Caki2 (cell line): ENCODE results near the gene PPM1G. TPM values are rescaled to one million over a fixed set of nuclear protein-coding genes. Genes with fewer than 3 reads are reported as not detected.
"Not testable (repeated sequence)": the region's sequence is repeated elsewhere in the genome, so short reads cannot be mapped to it uniquely, and the experiment has no call there.

ENCODE experiments used
- DNase-seq: peaks from one replicate; pipeline ENCODE4 v3.0.0-alpha.2; 2015; ENCODE audit warnings: low read depth
- in situ Hi-C: cut with HindIII; loops from 2 replicates; pipeline ENCODE4 v1.10.0; 2016; ENCODE audit warnings: low sequenced_read_pairs, low pct_unique_long_range_greater_than_20kb, mixed read lengths
- total RNA-seq: library from RNA; depleted of rRNA; stranded (reverse); fragments of >200 nt; shearing (Covaris generic); gene quantifications from 2 replicates; pipeline ENCODE4 v1.2.3, GENCODE V29; 2014; ENCODE audit warnings: low replicate concordance; rRNA removed

Gene PPM1G
- total RNA-seq, 1 experiment from 2014 or later = 148 TPM

- in situ Hi-C loops = no loop called here
- no peak for DNase-seq
Observed at GRCh38 chr2:27354597-27354927, 54.8 kb downstream of the PPM1G start.

GRCh38 chr2:27353762-27354596, 55.4 kb downstream of the PPM1G start:
- DNase-seq = peak; percentile 91
- in situ Hi-C loops = no loop called here

GRCh38 chr2:27353386-27353761, 56.0 kb downstream of the PPM1G start:
- in situ Hi-C loops, DNase-seq: not testable (repeated sequence)

- no peak for DNase-seq
- in situ Hi-C loops = no loop called here
Observed at GRCh38 chr2:27351802-27352598, 57.4 kb downstream of the PPM1G start.

GRCh38 chr2:27350106-27350693, 59.2 kb downstream of the PPM1G start:
- DNase-seq = no peak
- in situ Hi-C loops = no loop called here

GRCh38 chr2:27347641-27348040, 61.8 kb downstream of the PPM1G start:
- DNase-seq = no peak
- in situ Hi-C loops = no loop called here

- no peak for DNase-seq
- in situ Hi-C loops = no loop called here
Observed at GRCh38 chr2:27336173-27336572, 73.2 kb downstream of the PPM1G start.

GRCh38 chr2:27335311-27335710, 74.1 kb downstream of the PPM1G start:
- in situ Hi-C loops = no loop called here

More at GRCh38 chr2:27335311-27335710, 74.1 kb downstream of the PPM1G start:
- DNase-seq = no peak

Other genes with a start within 250 kb of the PPM1G start
- gene ATRAID, start 197.6 kb downstream of the PPM1G start, total RNA-seq = 284 and 308 TPM in 2 replicates
- gene SLC5A6, start 197.3 kb downstream of the PPM1G start, total RNA-seq = 15.4 and 15.9 TPM in 2 replicates
- gene CAD, start 192.2 kb downstream of the PPM1G start, total RNA-seq = 34.9 and 37.0 TPM in 2 replicates
- not detected in 2 replicates for gene SLC30A3, start 146.5 kb downstream of the PPM1G start, total RNA-seq
- gene DNAJC5G, start 134.2 kb downstream of the PPM1G start, total RNA-seq = not detected in 2 replicates
- not detected in 2 replicates for gene TRIM54, start 127.2 kb downstream of the PPM1G start, total RNA-seq
- 2.2 and 5.3 TPM in 2 replicates for gene UCN, start 101.1 kb downstream of the PPM1G start, total RNA-seq
- 76.2 and 94.1 TPM in 2 replicates for gene MPV17, start 86.5 kb downstream of the PPM1G start, total RNA-seq
- 68.2 and 70.7 TPM in 2 replicates for gene GTF3C2, start 52.8 kb downstream of the PPM1G start, total RNA-seq
- gene EIF2B4, start 39.3 kb downstream of the PPM1G start, total RNA-seq = 23.5 and 43.0 TPM in 2 replicates
- gene SNX17, start 39.0 kb downstream of the PPM1G start, total RNA-seq = 307 and 358 TPM in 2 replicates
- 12.3 and 19.0 TPM in 2 replicates for gene ZNF513, start 28.9 kb downstream of the PPM1G start, total RNA-seq
- 146 and 150 TPM in 2 replicates for gene NRBP1, start 19.0 kb upstream of the PPM1G start, total RNA-seq
- gene KRTCAP3, start 32.8 kb upstream of the PPM1G start, total RNA-seq = not detected in 2 replicates
- 8.6 and 13.9 TPM in 2 replicates for gene IFT172, start 80.2 kb upstream of the PPM1G start, total RNA-seq
- 9.0 and 11.4 TPM in 2 replicates for gene FNDC4, start 85.6 kb upstream of the PPM1G start, total RNA-seq
- gene GCKR, start 87.2 kb upstream of the PPM1G start, total RNA-seq = 6.0 and 8.9 TPM in 2 replicates
- gene ZNF512, start 173.5 kb upstream of the PPM1G start, total RNA-seq = 37.6 and 69.9 TPM in 2 replicates
- 3.7 and 6.0 TPM in 2 replicates for gene CCDC121, start 219.4 kb upstream of the PPM1G start, total RNA-seq
- gene GPN1, start 219.5 kb upstream of the PPM1G start, total RNA-seq = 47.2 and 58.4 TPM in 2 replicates